ENCODE results near the gene FASTKD1. TPM values are rescaled to one million over a fixed set of nuclear protein-coding genes. Genes with fewer than 3 reads are reported as not detected.
A peak's percentile ranks its signal among the peaks of the same experiment; 100 is the strongest.
"Not testable (repeated sequence)": the region's sequence is repeated elsewhere in the genome, so short reads cannot be mapped to it uniquely, and the experiment has no call there.

FASTKD1 gene
- total RNA-seq, 8 experiments from 2014 or later, result 20.0 to 80.9 (median 26.5) TPM

DNA sequence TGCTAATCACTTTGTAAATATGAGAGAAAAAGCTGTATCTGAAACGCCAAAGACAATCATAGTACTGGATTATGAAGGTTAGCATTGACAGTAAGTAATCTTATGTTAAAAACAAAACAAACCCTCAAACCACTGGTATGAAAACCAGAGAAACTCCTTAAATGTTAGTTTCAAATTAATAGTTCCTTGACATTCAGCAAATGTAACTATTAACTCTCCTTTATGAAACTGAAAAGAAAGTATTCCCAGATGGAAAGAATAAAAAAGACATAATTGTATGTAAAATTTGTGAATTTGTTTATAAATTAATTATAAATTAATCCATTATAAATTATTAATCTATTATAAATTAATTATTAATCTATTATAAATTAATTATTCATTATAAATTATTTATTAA, 12.3 kb downstream of the FASTKD1 start:
- WGBS, 10 experiments, result 69 to 100% (median 100%) methylated on average over 1 of the region's 1 CpG
- Histone ChIP-seq H3K27ac (no peak overlapping the region), H3K4me3 (no peak overlapping the region), H3K4me1 (replicated peaks in 1 of 2) (no peaks in the 10 kb centered on the region)
- in situ Hi-C loops (cut with MboI; ENCODE audit: low pct_unique_long_range_greater_than_20kb in 2 of 9, low sequenced_read_pairs in 9 of 9, unreplicated experiment in 9 of 9), result no loop called here
- ATAC-seq (replicated peaks in 6 of 8), result no peak

DNA sequence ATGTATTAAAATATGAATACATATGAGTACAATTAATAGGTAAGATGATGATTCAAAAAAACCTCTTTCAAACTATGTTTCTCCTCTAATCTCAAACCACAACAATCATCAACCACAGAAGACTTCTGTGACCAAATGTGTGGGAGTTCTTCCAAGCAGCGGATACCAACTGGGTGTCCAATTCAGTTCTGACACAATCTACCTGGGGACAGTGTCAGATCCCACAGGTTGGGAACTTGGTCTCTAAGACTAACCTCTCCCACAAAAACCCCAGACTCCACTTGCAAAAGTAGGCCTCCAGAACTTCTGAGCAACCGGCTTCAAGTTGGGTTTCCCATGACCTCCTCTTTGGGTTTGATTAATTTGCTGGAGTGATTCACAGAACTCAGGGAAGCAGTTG, 26.9 kb downstream of the FASTKD1 start:
- in situ Hi-C loops (cut with MboI; ENCODE audit: low pct_unique_long_range_greater_than_20kb in 2 of 9, low sequenced_read_pairs in 9 of 9, unreplicated experiment in 9 of 9), result loop anchor here in 1 of 9 experiments (25.0 kb wide), 1 partner anchor 109 kb away; no protein-coding TSS in a partner anchor
- H3K4me3 ChIP-seq, result no peak overlapping the region
- 71 to 100% (median 92%) methylated on average over 1 to 2 of the region's 2 CpGs; no CpG with 5 or more reads in 5 of the 10 experiments for WGBS, 10 experiments
- peaks cover 0 to 3% of the 10 kb centered on the region in 2 donors for H3K4me1 ChIP-seq (replicated peaks in 1 of 2)
- no peak for ATAC-seq (replicated peaks in 6 of 8)
- no peak overlapping the region for H3K27ac ChIP-seq

DNA sequence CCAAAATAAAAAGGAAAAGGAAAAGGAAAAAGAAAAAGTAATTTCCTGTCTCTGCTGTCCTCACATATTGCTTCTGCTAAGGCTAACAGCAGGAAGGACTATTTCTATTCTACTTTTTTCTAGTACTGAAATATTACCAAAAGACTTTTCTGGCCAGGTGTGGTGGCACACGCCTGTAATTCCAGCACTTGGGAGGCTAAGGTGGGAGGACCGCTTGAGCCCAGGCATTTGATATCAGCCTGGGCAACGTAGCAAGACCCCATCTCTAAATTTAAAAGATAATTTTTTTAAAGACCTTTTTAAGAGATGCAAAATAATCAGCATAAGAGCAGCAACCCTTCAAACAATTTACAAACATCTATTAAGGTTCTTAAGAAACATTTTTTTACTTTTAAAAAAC, 31.2 kb downstream of the FASTKD1 start:
- Histone ChIP-seq H3K4me1 (replicated peaks in 1 of 2) (no peaks in the 10 kb centered on the region), H3K27ac (no peak overlapping the region), H3K4me3 (no peak overlapping the region)
- 60 to 100% (median 89%) methylated on average over 1 to 3 of the region's 3 CpGs; no CpG with 5 or more reads in 1 of the 10 experiments for WGBS, 10 experiments
- in situ Hi-C loops (cut with MboI; ENCODE audit: low pct_unique_long_range_greater_than_20kb in 2 of 9, low sequenced_read_pairs in 9 of 9, unreplicated experiment in 9 of 9), result loop anchor here in 1 of 9 experiments (25.0 kb wide), 1 partner anchor 105 kb away; no protein-coding TSS in a partner anchor
- no peak for ATAC-seq (replicated peaks in 6 of 8)

DNA sequence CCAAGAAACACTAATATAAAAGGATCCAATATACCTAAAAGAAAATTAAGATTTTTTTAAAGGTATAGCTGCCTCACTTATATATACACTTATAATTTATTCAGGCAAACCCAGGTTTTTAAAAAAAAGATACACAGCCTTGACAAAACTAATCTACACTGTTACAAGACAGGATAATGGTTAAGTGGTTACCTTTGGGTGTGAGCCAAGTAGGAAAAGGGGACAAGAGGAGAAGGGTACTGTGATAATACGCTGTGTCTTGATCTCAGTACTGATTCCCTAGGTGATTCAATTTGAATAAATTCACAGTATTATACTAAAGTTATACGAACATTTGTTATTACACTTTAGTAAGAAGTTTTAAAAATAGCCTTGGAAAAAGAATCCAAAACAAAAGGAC, 33.5 kb downstream of the FASTKD1 start:
- ATAC-seq (replicated peaks in 6 of 8), result no peak
- Histone ChIP-seq H3K4me1 (replicated peaks in 1 of 2) (no peaks in the 10 kb centered on the region), H3K27ac (no peak overlapping the region), H3K4me3 (no peak overlapping the region)
- WGBS, 10 experiments, result 91 to 100% (median 100%) methylated on average over 1 to 2 of the region's 2 CpGs
- in situ Hi-C loops (cut with MboI; ENCODE audit: low pct_unique_long_range_greater_than_20kb in 2 of 9, low sequenced_read_pairs in 9 of 9, unreplicated experiment in 9 of 9), result loop anchor here in 1 of 9 experiments (25.0 kb wide), 1 partner anchor 103 kb away; no protein-coding TSS in a partner anchor

DNA sequence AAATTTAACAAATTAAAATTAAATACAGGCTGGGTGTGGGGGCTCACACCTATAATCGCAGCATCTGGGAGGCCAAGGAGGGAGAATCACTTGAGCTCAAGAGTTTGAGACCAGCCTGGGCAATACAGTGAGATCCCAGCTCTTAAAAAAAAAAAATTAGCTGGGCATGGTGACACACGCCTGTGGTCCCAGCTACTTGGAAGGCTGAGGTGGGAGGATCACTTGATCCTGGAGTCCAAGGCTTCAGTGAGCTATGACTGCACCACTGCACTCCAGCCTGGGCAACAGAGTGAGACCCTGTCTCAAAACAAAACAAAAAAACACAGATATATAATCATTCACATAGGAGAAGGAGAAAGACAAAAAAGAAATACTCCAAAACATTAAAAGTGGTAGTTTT, 34.2 kb downstream of the FASTKD1 start:
- 72 to 100% (median 91%) methylated on average over 1 to 2 of the region's 2 CpGs; no CpG with 5 or more reads in 2 of the 10 experiments for WGBS, 10 experiments
- not testable (repeated sequence) for H3K4me3 ChIP-seq; ATAC-seq (replicated peaks in 6 of 8); H3K4me1 ChIP-seq (replicated peaks in 1 of 2); H3K27ac ChIP-seq
- in situ Hi-C loops (cut with MboI; ENCODE audit: low pct_unique_long_range_greater_than_20kb in 2 of 9, low sequenced_read_pairs in 9 of 9, unreplicated experiment in 9 of 9), result loop anchor here in 1 of 9 experiments (25.0 kb wide), 1 partner anchor 102 kb away; no protein-coding TSS in a partner anchor

DNA sequence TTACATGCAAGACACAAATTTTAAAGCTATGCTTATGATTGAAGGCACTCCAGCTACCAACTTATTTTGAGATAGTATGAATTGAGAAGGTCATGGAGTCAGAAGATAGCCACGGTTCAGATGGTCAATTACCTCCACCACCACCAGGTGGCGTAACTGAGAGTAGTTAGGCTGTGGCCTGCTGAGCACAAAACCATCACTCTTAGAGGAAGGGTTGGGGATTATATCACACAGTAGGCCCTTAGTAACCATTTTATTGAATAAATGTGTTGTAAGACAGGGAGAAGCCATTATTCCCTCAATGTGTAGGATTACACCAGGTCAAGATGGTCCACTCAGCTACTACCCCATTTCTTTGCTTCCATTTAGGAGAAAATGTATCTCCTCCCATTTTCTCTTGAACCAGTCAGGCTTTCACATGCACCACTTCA, 45.4 kb downstream of the FASTKD1 start:
- in situ Hi-C loops (cut with MboI; ENCODE audit: low pct_unique_long_range_greater_than_20kb in 2 of 9, low sequenced_read_pairs in 9 of 9, unreplicated experiment in 9 of 9), result loop anchor here in 1 of 9 experiments (25.0 kb wide), 1 partner anchor 91 kb away; no protein-coding TSS in a partner anchor
- ATAC-seq (replicated peaks in 6 of 8), result peak in 4 of 8 experiments; percentile 34 to 91 (median 85)

DNA sequence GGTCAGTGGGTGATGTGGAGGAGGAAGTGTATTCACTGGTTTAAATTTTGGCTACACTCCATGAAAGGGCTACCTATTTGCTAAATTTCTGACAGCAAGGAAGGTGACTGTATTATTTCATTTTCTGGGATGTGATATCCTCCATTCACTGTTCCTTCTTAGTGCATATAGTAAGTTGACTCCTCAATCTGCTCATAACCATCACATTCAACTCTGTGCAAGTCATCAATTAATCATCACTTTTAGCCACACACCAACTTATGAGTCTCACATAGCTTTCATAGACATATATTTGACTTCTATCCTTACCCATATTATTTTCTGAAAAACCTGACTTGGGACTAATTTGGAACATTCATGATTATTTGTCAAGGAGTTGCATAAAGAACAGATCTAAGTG, 47.2 kb downstream of the FASTKD1 start:
- no peak overlapping the region for H3K27ac ChIP-seq
- H3K4me3 ChIP-seq, result no peak overlapping the region
- no peak for ATAC-seq (replicated peaks in 6 of 8)
- in situ Hi-C loops (cut with MboI; ENCODE audit: low pct_unique_long_range_greater_than_20kb in 2 of 9, low sequenced_read_pairs in 9 of 9, unreplicated experiment in 9 of 9), result loop anchor here in 1 of 9 experiments (25.0 kb wide), 1 partner anchor 89 kb away; no protein-coding TSS in a partner anchor
- peaks cover 5 to 12% of the 10 kb centered on the region in 2 donors for H3K4me1 ChIP-seq (replicated peaks in 1 of 2)

More for the DNA sequence above, 45.4 kb downstream of the FASTKD1 start:
- Histone ChIP-seq H3K4me3 (no peak overlapping the region), H3K27ac (no peak overlapping the region), H3K4me1 (replicated peaks in 1 of 2) (peaks cover 5 to 12% of the 10 kb centered on the region in 2 donors)
- 0 to 83% (median 11%) methylated on average over 1 to 2 of the region's 2 CpGs; no CpG with 5 or more reads in 4 of the 10 experiments for WGBS, 10 experiments

DNA sequence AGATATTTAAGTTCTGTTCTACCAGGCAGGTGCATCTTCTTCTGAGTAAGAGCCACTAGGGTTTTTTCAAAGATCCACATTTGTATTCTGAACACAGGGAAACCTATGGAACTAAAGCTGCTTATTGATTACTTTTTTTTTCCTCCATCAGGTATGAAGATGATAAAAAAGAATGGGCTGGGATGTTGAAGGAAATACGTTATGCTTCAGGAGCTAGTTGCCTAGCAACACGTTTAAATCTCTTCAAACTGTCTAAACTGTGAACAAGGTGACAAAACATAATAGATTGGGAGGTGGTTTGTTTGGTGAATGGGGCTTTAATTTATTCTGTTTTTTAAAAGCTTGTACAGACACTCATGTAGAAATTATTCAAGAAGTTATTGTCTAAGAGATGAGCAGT, 48.2 kb downstream of the FASTKD1 start:
- in situ Hi-C loops (cut with MboI; ENCODE audit: low pct_unique_long_range_greater_than_20kb in 2 of 9, low sequenced_read_pairs in 9 of 9, unreplicated experiment in 9 of 9), result loop anchor here in 1 of 9 experiments (25.0 kb wide), 1 partner anchor 88 kb away; no protein-coding TSS in a partner anchor
- Histone ChIP-seq H3K4me1 (replicated peaks in 1 of 2) (peaks cover 5 to 12% of the 10 kb centered on the region in 2 donors), H3K27ac (no peak overlapping the region), H3K4me3 (no peak overlapping the region)
- WGBS, 10 experiments, result 0 to 100% (median 59%) methylated on average over 1 to 2 of the region's 2 CpGs; no CpG with 5 or more reads in 3 of the 10 experiments
- peak in 1 of 8 experiments; percentile 7 for ATAC-seq (replicated peaks in 6 of 8)

DNA sequence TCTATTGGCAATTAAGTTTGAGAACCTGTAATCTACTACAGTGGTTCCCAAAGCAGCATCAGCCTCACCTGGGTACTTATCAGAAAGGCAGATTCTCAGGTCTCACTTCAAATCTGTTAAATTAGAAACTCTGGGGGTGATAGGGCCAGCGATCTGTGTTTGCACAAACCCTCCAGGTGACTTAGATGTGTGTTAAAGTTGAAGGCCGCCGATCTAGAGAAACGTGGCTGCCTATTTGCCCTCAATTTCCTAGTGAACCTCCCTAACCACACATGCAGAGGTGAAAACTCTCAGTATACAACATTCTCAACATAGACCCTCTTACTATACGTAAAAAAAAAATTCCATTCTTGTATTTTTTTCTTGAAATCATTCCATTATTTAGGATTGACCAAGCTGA, 50.0 kb downstream of the FASTKD1 start:
- Histone ChIP-seq H3K27ac (no peak overlapping the region), H3K4me3 (no peak overlapping the region), H3K4me1 (replicated peaks in 1 of 2) (peaks cover 5 to 12% of the 10 kb centered on the region in 2 donors)
- 0 to 100% (median 79%) methylated on average over 1 to 5 of the region's 5 CpGs; no CpG with 5 or more reads in 1 of the 10 experiments for WGBS, 10 experiments
- no peak for ATAC-seq (replicated peaks in 6 of 8)
- in situ Hi-C loops (cut with MboI; ENCODE audit: low pct_unique_long_range_greater_than_20kb in 2 of 9, low sequenced_read_pairs in 9 of 9, unreplicated experiment in 9 of 9), result no loop called here

DNA sequence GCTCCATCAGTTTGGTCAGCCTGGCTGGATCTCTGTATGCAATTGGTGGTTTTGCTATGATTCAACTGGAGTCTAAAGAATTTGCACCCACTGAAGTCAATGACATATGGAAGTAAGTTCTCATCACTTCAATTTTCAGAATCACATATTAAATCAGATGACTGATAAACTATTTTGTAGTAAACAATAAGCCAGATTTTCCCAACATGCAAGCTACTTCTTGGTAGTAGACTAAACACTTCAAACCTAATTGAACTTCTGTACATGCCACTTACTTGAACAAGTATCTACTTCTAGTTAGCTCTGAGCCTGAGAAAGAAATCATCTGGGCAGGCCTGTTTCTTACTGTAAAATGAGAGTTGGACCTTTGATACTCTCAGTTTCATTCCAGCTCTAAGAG, 52.8 kb downstream of the FASTKD1 start:
- H3K4me3 ChIP-seq, result no peak overlapping the region
- no peak for ATAC-seq (replicated peaks in 6 of 8)
- in situ Hi-C loops (cut with MboI; ENCODE audit: low pct_unique_long_range_greater_than_20kb in 2 of 9, low sequenced_read_pairs in 9 of 9, unreplicated experiment in 9 of 9), result no loop called here
- H3K4me1 ChIP-seq (replicated peaks in 1 of 2), result peaks cover 5 to 9% of the 10 kb centered on the region in 2 donors
- H3K27ac ChIP-seq, result no peak overlapping the region

DNA sequence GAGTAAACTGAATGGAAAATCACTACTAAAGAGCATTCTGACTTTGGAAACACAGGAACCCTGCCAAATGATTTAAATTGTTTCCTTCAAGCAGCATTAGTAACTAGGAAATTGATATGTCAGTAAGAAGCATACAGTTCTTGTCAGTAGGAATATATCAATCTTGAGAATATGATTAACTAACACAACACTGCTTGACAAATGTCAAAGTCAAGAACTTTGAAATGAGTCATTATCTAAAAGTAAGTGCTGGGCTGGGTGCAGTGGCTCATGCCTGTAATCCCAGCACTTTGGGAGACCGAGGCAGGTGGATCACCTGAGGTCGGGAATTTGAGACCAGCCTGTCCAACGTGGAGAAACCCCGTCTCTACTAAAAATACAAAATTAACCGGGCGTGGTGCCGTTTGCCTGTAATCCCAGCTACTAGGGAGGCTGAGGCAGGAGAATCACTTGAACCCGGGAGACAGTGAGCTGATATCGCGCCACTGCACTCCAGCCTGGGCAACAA, 57.1 kb downstream of the FASTKD1 start:
- H3K27ac ChIP-seq; in situ Hi-C loops (cut with MboI; ENCODE audit: low pct_unique_long_range_greater_than_20kb in 2 of 9, low sequenced_read_pairs in 9 of 9, unreplicated experiment in 9 of 9); ATAC-seq (replicated peaks in 6 of 8); H3K4me3 ChIP-seq; H3K4me1 ChIP-seq (replicated peaks in 1 of 2): not testable (repeated sequence)
- 80 to 98% (median 93%) methylated on average over 1 to 10 of the region's 10 CpGs; no CpG with 5 or more reads in 2 of the 10 experiments for WGBS, 10 experiments

DNA sequence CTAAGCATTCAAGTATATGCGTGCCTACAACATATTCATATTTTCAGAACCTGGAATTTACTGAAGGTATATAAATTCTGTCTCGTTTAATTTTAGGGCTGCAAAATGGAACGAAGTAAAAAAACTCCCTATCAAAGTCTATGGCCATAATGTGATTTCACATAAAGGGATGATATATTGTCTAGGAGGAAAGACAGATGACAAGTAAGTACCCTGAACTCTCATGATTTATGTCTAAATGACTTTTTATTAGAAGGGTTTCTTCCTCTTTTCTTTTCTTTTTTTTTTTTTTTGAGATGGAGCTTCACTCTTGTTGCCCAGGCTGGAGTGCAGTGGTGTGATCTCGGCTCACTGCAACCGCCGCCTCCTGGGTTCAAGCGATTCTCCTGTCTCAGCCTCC, 58.9 kb downstream of the FASTKD1 start:
- WGBS, 10 experiments, result 66 to 100% (median 93%) methylated on average over 1 to 7 of the region's 7 CpGs
- H3K4me3 ChIP-seq; in situ Hi-C loops (cut with MboI; ENCODE audit: low pct_unique_long_range_greater_than_20kb in 2 of 9, low sequenced_read_pairs in 9 of 9, unreplicated experiment in 9 of 9); H3K4me1 ChIP-seq (replicated peaks in 1 of 2); H3K27ac ChIP-seq; ATAC-seq (replicated peaks in 6 of 8): not testable (repeated sequence)

DNA sequence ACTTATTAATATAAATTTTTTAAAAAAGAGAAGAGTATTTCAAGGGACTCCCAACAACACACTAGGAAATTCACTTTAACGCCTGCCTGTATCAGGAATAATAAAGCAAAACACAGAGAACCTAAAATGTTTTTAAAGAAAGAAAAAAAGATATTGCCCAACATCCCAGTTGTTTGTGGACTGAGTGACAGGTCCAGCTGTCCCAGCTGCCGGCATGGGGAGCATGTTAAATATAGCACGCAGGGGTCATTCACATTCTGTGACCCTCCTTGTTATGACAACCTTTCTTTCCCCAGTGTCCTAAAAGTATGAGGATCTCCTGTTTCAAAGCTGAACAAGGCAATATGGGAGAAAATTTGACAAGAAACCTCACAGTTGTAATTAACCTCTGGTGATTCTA, 59.7 kb downstream of the FASTKD1 start:
- Histone ChIP-seq H3K4me1 (replicated peaks in 1 of 2) (no peaks in the 10 kb centered on the region), H3K27ac (no peak overlapping the region), H3K4me3 (no peak overlapping the region)
- ATAC-seq (replicated peaks in 6 of 8), result no peak
- in situ Hi-C loops (cut with MboI; ENCODE audit: low pct_unique_long_range_greater_than_20kb in 2 of 9, low sequenced_read_pairs in 9 of 9, unreplicated experiment in 9 of 9), result no loop called here
- 65 to 100% (median 85%) methylated on average over 1 to 3 of the region's 3 CpGs for WGBS, 10 experiments

DNA sequence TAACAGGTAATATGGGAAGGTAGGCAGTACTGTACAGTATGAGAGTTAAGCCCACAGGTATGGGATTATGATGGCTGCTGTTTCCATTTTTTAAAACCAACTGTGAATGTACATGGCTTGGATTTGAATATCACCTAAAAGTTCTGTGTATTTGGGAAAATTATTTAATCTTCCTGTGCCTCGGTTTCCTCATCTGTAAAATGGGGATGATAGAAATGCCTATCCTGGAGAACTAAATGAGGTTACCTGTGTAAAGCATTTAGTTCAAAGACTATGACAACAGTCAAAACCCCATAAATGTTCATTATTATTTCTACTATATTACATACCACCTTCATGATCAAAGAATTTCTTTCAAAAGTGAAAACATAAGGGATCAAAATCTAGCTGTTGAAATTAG, 60.6 kb downstream of the FASTKD1 start:
- WGBS, 10 experiments, result 100% methylated on average over 1 of the region's 1 CpG; no CpG with 5 or more reads in 5 of the 10 experiments
- no peak overlapping the region for H3K27ac ChIP-seq
- no peak for ATAC-seq (replicated peaks in 6 of 8)
- in situ Hi-C loops (cut with MboI; ENCODE audit: low pct_unique_long_range_greater_than_20kb in 2 of 9, low sequenced_read_pairs in 9 of 9, unreplicated experiment in 9 of 9), result no loop called here
- no peak overlapping the region for H3K4me3 ChIP-seq
- no peaks in the 10 kb centered on the region for H3K4me1 ChIP-seq (replicated peaks in 1 of 2)

All from motor neuron (in vitro differentiated cells).